Bone marrow (tissue), 2 donors: ENCODE data around the gene CCDC121.
A peak's percentile ranks its signal among the peaks of the same experiment; 100 is the strongest.

Experiments used
- DNase-seq, 2 donors: peaks; one replicate each; lab custom pipeline; 2025; lab: John Stamatoyannopoulos, UW

CCDC121 gene

GRCh38 chr2:27628767-27629709 lies at the start of gene CCDC121, which contains the start of gene GPN1:
CCDC121 (minus strand) TSS chr2:27629012; CDS start chr2:27627799, 1,213 bp downstream.
GPN1 (plus strand) TSS chr2:27629050; CDS start chr2:27629059, 9 bp downstream.
- DNase-seq: peak; percentile 67 to 99

GRCh38 chr2:27672723-27673486 lies 44.1 kb upstream of the CCDC121 start:
- no peak for DNase-seq

- DNase-seq: no peak
Observed at GRCh38 chr2:27671235-27671634, 42.4 kb upstream of the CCDC121 start.

GRCh38 chr2:27667446-27667845 lies 38.6 kb upstream of the CCDC121 start:
- no peak for DNase-seq

GRCh38 chr2:27664622-27665363 lies 36.0 kb upstream of the CCDC121 start:
- DNase-seq: no peak

GRCh38 chr2:27664154-27664574 lies 35.4 kb upstream of the CCDC121 start:
- DNase-seq: no peak

- peak; percentile 87 to 94 for DNase-seq
Observed at GRCh38 chr2:27663285-27664153, 34.7 kb upstream of the CCDC121 start, which contains the start of the genes SLC4A1AP and SUPT7L. SLC4A1AP (plus strand) TSS chr2:27663889; CDS start chr2:27663915, 26 bp downstream. SUPT7L (minus strand) TSS chr2:27663614; CDS start chr2:27662192, 1,422 bp downstream.

GRCh38 chr2:27661371-27661770 lies 32.6 kb upstream of the CCDC121 start:
- no peak for DNase-seq

- DNase-seq: no peak
Observed at GRCh38 chr2:27655155-27655951, 26.5 kb upstream of the CCDC121 start.

GRCh38 chr2:27653397-27653796 lies 24.6 kb upstream of the CCDC121 start:
- no peak for DNase-seq

GRCh38 chr2:27652790-27653189 lies 24.0 kb upstream of the CCDC121 start:
- no peak for DNase-seq

- DNase-seq: no peak
Observed at GRCh38 chr2:27652341-27652740, 23.5 kb upstream of the CCDC121 start.

GRCh38 chr2:27651056-27651455 lies 22.2 kb upstream of the CCDC121 start:
- no peak for DNase-seq

- DNase-seq: no peak
Observed at GRCh38 chr2:27647737-27648136, 18.9 kb upstream of the CCDC121 start.

- DNase-seq: no peak
Observed at GRCh38 chr2:27647289-27647688, 18.5 kb upstream of the CCDC121 start.

- DNase-seq: no peak
Observed at GRCh38 chr2:27645197-27645596, 16.4 kb upstream of the CCDC121 start.

- no peak for DNase-seq
Observed at GRCh38 chr2:27640722-27641245, 12.0 kb upstream of the CCDC121 start.

GRCh38 chr2:27638709-27639108 lies 9.9 kb upstream of the CCDC121 start:
- DNase-seq: no peak

- DNase-seq: no peak
Observed at GRCh38 chr2:27638037-27638637, 9.3 kb upstream of the CCDC121 start.
